Heart left ventricle (tissue), 16 donors: ENCODE results near the gene MAPK10. TPM values are rescaled to one million over a fixed set of nuclear protein-coding genes. Genes with fewer than 3 reads are reported as not detected.

Experiments used
- ATAC-seq, 4 donors: fragments of 200-7000 bp; cut with Tn5 transposase; one replicate each; pipeline ENCODE4 v1.9.1; 2020 to 2022; ENCODE audit warnings: moderate library complexity in 4 of 4, mild to moderate bottlenecking in 3 of 4, moderate number of reproducible peaks in 1 of 4
- DNase-seq, 5 donors: peaks; one replicate each; pipeline ENCODE4 v3.0.0-alpha.2; 2020
- H3K27ac ChIP-seq, 12 donors: fragments of 200-600 bp; sonication (generic) in 4 of 12; one replicate each; pipeline versions ENCODE4 v1.5.0 to v1.8.0; 2016 to 2022; ENCODE audit warnings: mild to moderate bottlenecking in 2 of 12
- H3K27me3 ChIP-seq, 9 donors: fragments of 200-600 bp; sonication (generic) in 2 of 9; one replicate each; pipeline versions ENCODE4 v1.5.1 to v1.8.0; 2016 to 2022; ENCODE audit warnings: mild to moderate bottlenecking in 3 of 9
- H3K36me3 ChIP-seq, 9 donors: fragments of 200-600 bp; sonication (generic) in 2 of 9; one replicate each; pipeline versions ENCODE4 v1.5.0 to v1.8.0; 2018 to 2022; ENCODE audit warnings: mild to moderate bottlenecking in 2 of 9
- H3K4me1 ChIP-seq, 12 donors: fragments of 200-600 bp; sonication (generic) in 4 of 12; one replicate each; pipeline versions ENCODE4 v1.5.0 to v1.8.0; 2016 to 2022; ENCODE audit warnings: mild to moderate bottlenecking in 3 of 12
- H3K4me3 ChIP-seq, 12 donors: fragments of 200-600 bp; sonication (generic) in 4 of 12; one replicate each; pipeline versions ENCODE4 v1.5.0 to v1.8.0; 2017 to 2022; ENCODE audit warnings: mild to moderate bottlenecking in 9 of 12, moderate library complexity in 4 of 12
- H3K9me3 ChIP-seq, 12 donors: fragments of 200-600 bp; sonication (generic) in 4 of 12; one replicate each; pipeline versions ENCODE4 v1.5.0 to v1.8.0; 2016 to 2022; ENCODE audit warnings: mild to moderate bottlenecking in 1 of 12
- CTCF ChIP-seq, 12 donors: fragments of 200-600 bp; sonication (generic) in 4 of 12; IDR thresholded peaks; one replicate each; pipeline versions ENCODE4 v1.5.0 to v1.8.0; 2018 to 2022; ENCODE audit warnings: antibody characterized with exemption in 12 of 12, mild to moderate bottlenecking in 5 of 12
- POLR2A ChIP-seq, 2 donors: fragments of 450-650 bp; IDR thresholded peaks; one replicate each; pipeline ENCODE4 v1.6.1; 2017; ENCODE audit warnings: antibody characterized with exemption in 2 of 2, mild to moderate bottlenecking in 2 of 2, moderate library complexity in 2 of 2
- WGBS, 4 donors: extraction: QIAGEN DNeasy Blood & Tissue Kit in 2 of 4; methylation state at CpG; one replicate each; pipeline versions ENCODE4 v1.1.5 to v1.1.7; 2013 to 2018; 5-methylcytosine and 5-hydroxymethylcytosine counted together
- intact Hi-C, 10 donors: fragments of 100-400 bp; cut with DNase I; formaldehyde crosslinking; loops; one replicate each; pipeline versions ENCODE4 v1.11.1 to v1.14.2; 2022
- polyA plus RNA-seq, 2 donors: library from polyadenylated mRNA; stranded (reverse); fragments of 200-250 nt; gene quantifications; one replicate each; pipeline ENCODE4 v1.2.3, GENCODE V29; 2013
- total RNA-seq, 9 donors: library from RNA; depleted of rRNA in 2 of 9; stranded (reverse); fragments of >200 nt in 2 of 9; fragmentation: NEBNext Ultra II Directional in 3 of 9; extraction: Animal tissue kit (Norgen Biotek cat#: 25700) in 3 of 9; gene quantifications; one replicate each; pipeline versions ENCODE4 v1.1.0 to v1.2.4, GENCODE V29; 2016 to 2023
- donor health status: ischemic (EF 13 %, LVEDD 7.1; RV severe dilation, severe dysfunction).
- donor health status: healthy with polysubstance abuse.
- donor health status: DM: no; HTN: yes; CAD: no.
- donor health status: DM: no; HTN: no; CAD: no.
- donor health status: ischemic (EF 25% LVEDD 6.9; RV normal size, moderate dysfunction).
- donor health status: ischemic (EF 25% LVEDD 5.7; RV mildly dilated, moderate dysfunction).
- donor health status: healthy.
- donor health status: DM: yes; HTN: yes; CAD: no.
- donor health status: ischemic (EF 35%, LVEDD 5.7; RV mildly dilated, moderate dysfunction).
- donor health status: nonischemic (EF 11% LVEDD 7.7; RV severe dilation, severe dysfunction).
- donor health status: DM: yes; HTN: yes; CAD: no.
- donor health status: PGD.
- donor health status: ischemic (EF 29% LVEDD 5.4; RV normal size, mild dysfunction).
- donor health status: nonischemic (EF 23%, LVEDD 6.1; RV moderate dilation, normal function).

MAPK10 gene
- total and polyA plus RNA-seq, 11 donors = 0.87 to 14.1 (median 2.7) TPM

- Histone ChIP-seq H3K27ac (no peak overlapping the region), H3K36me3 (no peaks in the 10 kb centered on the region), H3K27me3 (no peaks in the 10 kb centered on the region), H3K4me1 (no peaks in the 10 kb centered on the region), H3K4me3 (no peak overlapping the region), H3K9me3 (no peaks in the 10 kb centered on the region)
- TF ChIP-seq CTCF (IDR thresholded peaks at IDR 0.05) = no peak
- TF ChIP-seq POLR2A (IDR thresholded peaks at IDR 0.05) = no peak
- DNase-seq (no peak), ATAC-seq (no peak)
- intact Hi-C loops = no loop called here
- 79 to 86% (median 83%) methylated on average over 2 of the region's 2 CpGs for WGBS, 4 donors
These were observed 110.8 kb downstream of the MAPK10 start for GRCh38 chr4:86249074-86249473.

DNA sequence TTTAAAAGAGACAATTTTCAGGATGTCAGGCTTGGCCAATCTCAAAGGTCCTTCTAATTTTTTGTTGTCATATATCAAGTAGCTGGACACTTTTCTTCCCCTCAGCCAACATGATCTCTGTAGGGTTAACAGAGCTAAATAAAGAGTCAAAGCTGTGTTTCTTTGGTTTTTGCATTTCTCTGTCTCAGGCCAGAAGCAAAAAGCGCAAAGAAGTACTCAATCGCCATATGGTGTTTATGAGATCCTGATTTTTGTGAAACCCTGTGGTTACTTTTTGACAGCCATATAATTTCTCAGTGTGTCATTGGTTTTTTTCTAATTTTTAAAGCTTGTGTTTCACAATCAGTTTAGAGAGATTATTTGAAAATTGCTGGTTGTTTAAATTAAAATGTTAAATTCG is 111.9 kb downstream of the MAPK10 start:
- Histone ChIP-seq H3K36me3 (no peaks in the 10 kb centered on the region), H3K27me3 (no peaks in the 10 kb centered on the region), H3K27ac (no peak overlapping the region), H3K4me3 (no peak overlapping the region), H3K4me1 (no peaks in the 10 kb centered on the region), H3K9me3 (no peaks in the 10 kb centered on the region)
- TF ChIP-seq CTCF (IDR thresholded peaks at IDR 0.05) (no peak), POLR2A (IDR thresholded peaks at IDR 0.05) (no peak)
- WGBS, 4 donors = 80 to 88% (median 86%) methylated on average over 3 of the region's 3 CpGs
- ATAC-seq (no peak), DNase-seq (no peak)
- intact Hi-C loops = no loop called here

DNA sequence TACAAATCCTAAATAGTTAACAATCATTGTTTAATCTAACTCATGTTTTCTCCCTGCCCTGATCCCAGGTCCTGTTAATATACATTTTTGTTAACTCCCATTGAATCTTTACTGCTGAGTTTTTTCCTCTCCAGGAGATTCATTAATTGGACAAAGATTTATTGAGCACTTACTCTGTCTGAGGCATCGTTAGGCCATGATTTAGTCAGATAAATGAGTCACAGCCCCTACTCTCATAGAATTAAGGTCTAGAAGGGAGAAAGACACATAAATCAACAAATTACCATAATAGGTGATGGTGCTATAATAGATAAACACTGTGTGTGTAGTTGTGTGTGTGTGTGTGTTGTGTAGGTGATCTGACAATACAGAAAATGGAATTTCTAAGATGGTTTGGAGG is 112.5 kb downstream of the MAPK10 start:
- H3K27me3 ChIP-seq = no peaks in the 10 kb centered on the region

DNA sequence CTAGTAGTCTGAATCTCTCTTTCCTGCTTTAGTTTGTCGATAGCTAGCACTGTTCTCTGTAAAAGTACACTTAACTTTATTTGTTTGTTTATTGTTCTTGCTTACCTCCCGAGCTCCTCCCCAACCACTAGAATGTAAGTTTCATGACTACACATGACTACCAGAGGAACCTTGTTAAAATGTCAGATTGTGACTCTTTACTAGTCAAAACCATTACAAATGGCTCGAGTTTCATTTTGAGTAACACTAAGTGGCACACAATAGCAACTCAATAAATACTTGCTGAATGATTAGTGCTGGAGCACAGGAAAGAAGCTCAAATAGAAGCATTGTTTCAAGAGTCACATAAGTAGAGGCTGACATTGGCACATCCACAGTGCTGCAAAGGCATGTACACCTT is 116.1 kb downstream of the MAPK10 start:
- peaks cover 0 to 8% (median 0%) of the 10 kb centered on the region in 12 donors for H3K9me3 ChIP-seq
- DNase-seq = no peak
- 73 to 81% (median 77%) methylated on average over 3 of the region's 3 CpGs for WGBS, 4 donors
- H3K27me3 ChIP-seq = no peaks in the 10 kb centered on the region
- no peaks in the 10 kb centered on the region for H3K4me1 ChIP-seq
- no peak overlapping the region for H3K4me3 ChIP-seq
- TF ChIP-seq POLR2A (IDR thresholded peaks at IDR 0.05) (no peak), CTCF (IDR thresholded peaks at IDR 0.05) (no peak)
- ATAC-seq = no peak
- intact Hi-C loops = no loop called here
- no peak overlapping the region for H3K27ac ChIP-seq
- H3K36me3 ChIP-seq = no peaks in the 10 kb centered on the region

More for the DNA sequence above, 112.5 kb downstream of the MAPK10 start:
- Histone ChIP-seq H3K4me3 (no peak overlapping the region), H3K27ac (no peak overlapping the region), H3K36me3 (no peaks in the 10 kb centered on the region), H3K9me3 (no peaks in the 10 kb centered on the region), H3K4me1 (no peaks in the 10 kb centered on the region)
- 39 to 92% (median 49%) methylated on average over 1 of the region's 1 CpG for WGBS, 4 donors
- intact Hi-C loops = no loop called here
- DNase-seq = no peak
- TF ChIP-seq POLR2A (IDR thresholded peaks at IDR 0.05) = no peak
- no peak for TF ChIP-seq CTCF (IDR thresholded peaks at IDR 0.05)
- no peak for ATAC-seq
